ENCODE measurements around the gene PPM1J.
A peak's percentile ranks its signal among the peaks of the same experiment; 100 is the strongest.

The PPM1J gene

GRCh38 chr1:112689196-112689841 lies 25.8 kb downstream of the PPM1J start:
- H3K9me3 Mint-ChIP-seq, result no peaks in the 10 kb centered on the region
- peaks cover 7% of the 10 kb centered on the region for H3K4me1 Mint-ChIP-seq
- ATAC-seq (no peak), DNase-seq (no peak)
- no peaks in the 10 kb centered on the region for H3K27me3 Mint-ChIP-seq
- no peak overlapping the region for H3K4me3 Mint-ChIP-seq
- no peak overlapping the region for H3K27ac Mint-ChIP-seq

- Mint-ChIP-seq H3K4me1 (peaks cover 7% of the 10 kb centered on the region), H3K4me3 (no peak overlapping the region), H3K9me3 (no peaks in the 10 kb centered on the region), H3K27me3 (no peaks in the 10 kb centered on the region), H3K27ac (no peak overlapping the region)
- DNase-seq (no peak), ATAC-seq (no peak)
These were observed 26.3 kb downstream of the PPM1J start for GRCh38 chr1:112688781-112689193.

GRCh38 chr1:112687785-112688496 lies 27.2 kb downstream of the PPM1J start:
- DNase-seq (no peak), ATAC-seq (no peak)
- Mint-ChIP-seq H3K9me3 (no peaks in the 10 kb centered on the region), H3K4me3 (no peak overlapping the region), H3K27ac (peak overlapping the region; percentile 35 to 93), H3K4me1 (peaks cover 7% of the 10 kb centered on the region), H3K27me3 (no peaks in the 10 kb centered on the region)

GRCh38 chr1:112687361-112687760 lies 27.8 kb downstream of the PPM1J start:
- ATAC-seq, result no peak
- no peak for DNase-seq
- no peaks in the 10 kb centered on the region for H3K27me3 Mint-ChIP-seq
- peaks cover 7% of the 10 kb centered on the region for H3K4me1 Mint-ChIP-seq
- H3K9me3 Mint-ChIP-seq, result no peaks in the 10 kb centered on the region
- H3K4me3 Mint-ChIP-seq, result no peak overlapping the region
- no peak overlapping the region for H3K27ac Mint-ChIP-seq

- peak overlapping the region in 1 of 2 donors; percentile 74 for H3K27ac Mint-ChIP-seq
- ATAC-seq (no peak), DNase-seq (no peak)
- H3K4me1 Mint-ChIP-seq, result peaks cover 7% of the 10 kb centered on the region
- no peaks in the 10 kb centered on the region for H3K9me3 Mint-ChIP-seq
- no peak overlapping the region for H3K4me3 Mint-ChIP-seq
- H3K27me3 Mint-ChIP-seq, result no peaks in the 10 kb centered on the region
These were observed 28.3 kb downstream of the PPM1J start for GRCh38 chr1:112686835-112687234.

DNA sequence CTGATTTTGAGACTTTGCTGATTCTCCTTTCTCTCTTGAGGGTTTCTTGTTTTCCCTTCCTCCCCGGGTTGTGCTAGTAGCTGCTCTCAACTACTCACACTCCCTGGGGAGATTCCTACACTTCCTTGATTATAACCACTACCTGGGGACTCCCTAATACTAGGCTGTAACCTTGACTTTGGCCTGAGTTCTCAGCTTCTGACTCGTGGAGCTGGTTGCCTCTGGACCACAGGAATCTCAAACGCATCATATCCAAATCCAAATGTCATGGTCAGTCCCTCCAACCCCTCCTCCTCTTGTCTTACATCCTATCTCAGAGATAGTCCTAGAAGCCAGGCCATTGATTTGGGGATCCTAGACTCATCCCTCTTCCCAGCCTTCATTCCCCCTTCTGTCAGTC lies 28.7 kb downstream of the PPM1J start:
- H3K9me3 Mint-ChIP-seq, result no peaks in the 10 kb centered on the region
- H3K27ac Mint-ChIP-seq, result no peak overlapping the region
- H3K27me3 Mint-ChIP-seq, result no peaks in the 10 kb centered on the region
- H3K4me3 Mint-ChIP-seq, result no peak overlapping the region
- ATAC-seq (no peak), DNase-seq (no peak)
- H3K4me1 Mint-ChIP-seq, result peaks cover 7% of the 10 kb centered on the region

DNA sequence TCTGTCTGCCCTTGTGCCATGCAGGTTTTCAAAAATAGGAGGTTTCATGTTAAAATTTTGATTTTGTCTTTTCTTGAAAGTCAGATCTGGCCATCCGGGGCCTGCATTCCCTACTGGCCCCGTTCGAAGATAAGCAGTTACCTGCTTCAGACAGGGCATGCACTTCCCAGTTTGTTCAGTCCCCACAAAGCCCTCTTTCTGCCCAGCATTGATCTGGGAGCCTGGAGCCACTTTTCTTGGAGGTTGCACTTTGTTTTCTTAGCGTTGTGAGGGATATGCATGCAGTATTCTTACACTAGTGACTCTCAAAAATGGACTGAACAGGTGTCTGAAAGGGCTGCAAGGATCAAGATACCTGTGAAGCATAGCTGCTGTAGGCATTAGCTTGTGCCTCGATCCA lies 29.2 kb downstream of the PPM1J start:
- H3K27ac Mint-ChIP-seq, result no peak overlapping the region
- H3K4me3 Mint-ChIP-seq, result no peak overlapping the region
- no peak for ATAC-seq
- H3K4me1 Mint-ChIP-seq, result peaks cover 7% of the 10 kb centered on the region
- no peaks in the 10 kb centered on the region for H3K27me3 Mint-ChIP-seq
- H3K9me3 Mint-ChIP-seq, result no peaks in the 10 kb centered on the region
- DNase-seq, result no peak

DNA sequence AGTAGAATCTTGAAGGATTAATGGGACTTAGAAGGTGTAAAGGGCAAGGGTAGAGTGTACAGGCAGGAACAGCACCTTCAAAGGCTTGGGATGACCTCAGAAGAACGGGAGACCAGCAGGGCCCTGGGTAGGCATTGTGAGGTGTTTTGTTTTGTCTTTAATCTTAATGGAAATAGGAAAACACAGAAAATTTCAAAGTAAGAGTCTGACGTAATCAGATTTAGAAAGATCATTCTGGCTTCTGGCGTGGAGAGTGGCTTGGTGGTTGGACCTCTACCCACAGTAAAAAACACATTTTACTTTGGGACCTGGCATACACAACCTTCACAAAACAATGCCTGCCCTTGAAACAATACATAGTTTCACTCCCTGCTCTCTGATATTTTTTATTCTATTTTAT lies 36.5 kb downstream of the PPM1J start:
- no peak for ATAC-seq
- Mint-ChIP-seq H3K9me3 (no peaks in the 10 kb centered on the region), H3K4me1 (peaks cover 45% of the 10 kb centered on the region), H3K27me3 (no peaks in the 10 kb centered on the region), H3K4me3 (no peak overlapping the region), H3K27ac (no peak overlapping the region)
- DNase-seq, result no peak

DNA sequence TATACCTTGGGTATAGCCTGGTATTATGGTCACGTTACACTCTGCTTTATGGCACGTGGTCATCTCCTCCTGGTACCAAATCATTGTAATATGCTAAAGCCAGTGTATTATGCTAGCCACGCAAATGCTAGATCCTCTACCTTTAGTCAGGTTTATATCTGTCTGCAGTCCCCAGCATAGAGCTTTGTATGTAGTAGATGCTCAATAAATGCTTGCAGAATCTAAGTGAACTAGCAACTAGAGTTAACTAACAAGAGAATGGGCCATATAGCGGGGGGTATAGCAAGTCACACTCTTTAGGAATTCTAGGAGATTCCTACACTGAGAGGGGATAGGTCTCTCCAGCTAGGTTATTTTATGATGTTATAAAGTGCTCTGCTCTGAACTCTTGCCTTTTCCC lies 37.6 kb downstream of the PPM1J start:
- Mint-ChIP-seq H3K4me1 (peaks cover 53% of the 10 kb centered on the region), H3K4me3 (no peak overlapping the region), H3K27me3 (no peaks in the 10 kb centered on the region), H3K9me3 (no peaks in the 10 kb centered on the region), H3K27ac (no peak overlapping the region)
- no peak for ATAC-seq
- DNase-seq, result no peak

DNA sequence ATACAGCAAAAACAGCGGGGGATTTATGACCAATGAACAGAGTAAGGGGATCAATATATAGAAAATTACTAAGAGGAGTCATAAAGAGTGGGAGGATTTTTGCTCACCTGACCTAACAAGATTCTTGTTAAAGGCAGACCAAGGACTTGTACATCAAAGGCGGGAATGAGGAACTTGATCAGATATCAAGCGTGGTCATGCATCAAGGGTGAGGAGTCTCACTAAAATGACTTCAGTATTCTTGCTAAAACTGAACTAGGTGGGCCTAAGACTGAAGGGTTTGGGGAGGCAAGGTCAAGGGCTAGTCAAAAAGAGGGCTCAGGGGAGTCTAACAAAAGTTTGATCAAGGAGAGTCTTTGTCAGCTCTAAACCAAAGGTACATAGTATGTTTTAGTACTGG lies 38.6 kb downstream of the PPM1J start:
- ATAC-seq (no peak), DNase-seq (no peak)
- no peaks in the 10 kb centered on the region for H3K27me3 Mint-ChIP-seq
- H3K27ac Mint-ChIP-seq, result no peak overlapping the region
- H3K4me3 Mint-ChIP-seq, result peak overlapping the region in 1 of 2 donors; percentile 4
- H3K4me1 Mint-ChIP-seq, result peaks cover 53% of the 10 kb centered on the region
- no peaks in the 10 kb centered on the region for H3K9me3 Mint-ChIP-seq

GRCh38 chr1:112675728-112676381 lies 39.3 kb downstream of the PPM1J start:
- Mint-ChIP-seq H3K4me3 (peak overlapping the region; percentile 82 to 87), H3K4me1 (peaks cover 53% of the 10 kb centered on the region), H3K27me3 (no peaks in the 10 kb centered on the region), H3K27ac (peak overlapping the region; percentile 45 to 53), H3K9me3 (no peaks in the 10 kb centered on the region)
- ATAC-seq (no peak), DNase-seq (no peak)

DNA sequence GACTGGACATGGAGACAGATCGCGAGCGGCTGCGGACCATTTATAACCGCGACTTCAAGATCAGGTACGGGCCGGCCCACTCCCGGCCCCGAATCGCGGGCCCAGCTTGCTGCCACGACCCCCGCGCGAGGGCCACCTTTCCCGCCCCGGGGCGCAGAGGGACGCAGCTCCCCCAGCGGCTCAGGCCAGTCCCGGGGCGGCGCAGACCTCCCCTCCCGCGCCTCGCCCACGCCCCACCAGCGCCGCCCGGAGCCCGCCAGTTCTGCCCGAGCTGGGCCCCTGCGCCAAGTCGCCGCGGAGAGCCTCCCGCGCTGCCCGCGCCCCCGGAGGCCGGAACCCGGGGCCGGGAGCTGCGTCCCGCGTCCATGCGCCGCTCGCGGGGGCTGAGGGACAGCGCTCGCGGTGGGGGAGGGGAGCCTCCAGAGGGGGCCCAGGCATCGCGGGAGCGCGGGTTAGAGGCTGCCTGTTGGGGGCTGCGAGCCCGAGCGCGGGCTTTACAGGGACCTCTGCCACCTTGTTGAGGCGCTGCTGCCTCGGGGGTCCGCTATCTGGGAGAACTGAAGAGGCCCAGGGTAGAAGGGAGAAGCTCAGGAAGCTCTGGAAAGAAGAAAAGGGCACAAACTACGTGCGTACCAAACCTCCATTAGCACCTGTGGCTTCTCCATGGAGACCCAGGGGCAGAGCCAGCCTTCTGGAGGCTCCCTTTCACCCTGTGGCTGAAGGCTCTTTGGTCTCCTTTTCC lies 40.0 kb downstream of the PPM1J start:
- H3K9me3 Mint-ChIP-seq, result no peaks in the 10 kb centered on the region

GRCh38 chr1:112674440-112674985 lies 40.6 kb downstream of the PPM1J start, which contains the start of gene MOV10:
Gene MOV10, plus strand, starts transcription at chr1:112674659. Its CDS starts 254 bp downstream, at chr1:112674913.
- DNase-seq, result peak; percentile 57 to 71
- Mint-ChIP-seq H3K27ac (peak within 1 kb of the TSS; percentile 98 to 99), H3K27me3 (no peaks in the 10 kb centered on the region), H3K9me3 (no peaks in the 10 kb centered on the region), H3K4me1 (peaks cover 53% of the 10 kb centered on the region), H3K4me3 (peak within 1 kb of the TSS; percentile 97 to 99)
- peak; percentile 83 for ATAC-seq

More for the DNA sequence above, 40.0 kb downstream of the PPM1J start:
- peak overlapping the region; percentile 97 to 99 for H3K4me3 Mint-ChIP-seq
- H3K4me1 Mint-ChIP-seq, result peaks cover 53% of the 10 kb centered on the region
- peak; percentile 79 for ATAC-seq
- no peaks in the 10 kb centered on the region for H3K27me3 Mint-ChIP-seq
- peak; percentile 56 to 58 for DNase-seq
- peak overlapping the region; percentile 98 to 99 for H3K27ac Mint-ChIP-seq

DNA sequence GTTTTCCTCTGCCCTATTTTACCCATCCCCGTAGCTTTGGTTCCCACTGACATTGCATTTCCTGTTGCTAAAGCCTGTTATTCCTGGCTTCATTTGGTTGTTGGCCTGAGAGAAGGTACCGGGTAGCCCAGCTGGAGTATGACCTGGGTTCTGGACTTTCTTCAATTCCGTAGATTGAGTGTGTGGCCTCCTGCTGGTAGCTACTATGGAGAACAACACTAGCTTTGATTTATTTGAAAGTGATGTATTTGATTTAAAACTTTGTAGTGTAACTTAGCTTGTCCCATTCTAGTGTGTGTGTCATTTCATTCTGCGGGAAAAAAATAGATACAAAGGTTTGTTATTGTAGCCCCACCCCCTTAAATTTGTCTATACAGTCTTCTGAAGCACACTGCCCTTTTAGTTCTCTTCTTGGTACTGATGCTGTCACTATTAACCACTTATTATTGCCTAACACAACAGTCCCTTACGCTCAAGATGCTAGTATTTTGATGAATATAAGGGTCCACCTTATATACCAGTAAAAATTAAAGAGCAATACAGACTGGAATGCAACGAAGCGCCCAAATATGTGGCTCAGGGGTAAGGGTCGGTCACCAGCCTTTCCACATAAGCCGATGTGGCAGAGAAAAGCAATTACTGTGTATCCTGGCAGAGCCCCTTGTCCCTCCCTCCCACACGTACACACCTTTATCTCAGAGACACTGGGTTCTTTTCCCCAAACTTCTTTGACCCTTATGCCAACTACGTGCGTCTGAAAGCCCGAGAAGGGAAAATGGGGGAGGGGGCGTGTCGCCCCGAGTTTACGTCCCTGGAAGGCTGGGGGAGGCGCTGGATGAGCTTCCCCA lies 41.3 kb downstream of the PPM1J start:
- peak overlapping the region; percentile 98 to 99 for H3K27ac Mint-ChIP-seq
- no peaks in the 10 kb centered on the region for H3K27me3 Mint-ChIP-seq
- H3K9me3 Mint-ChIP-seq, result no peaks in the 10 kb centered on the region
- DNase-seq, result no peak
- H3K4me1 Mint-ChIP-seq, result peaks cover 59% of the 10 kb centered on the region
- H3K4me3 Mint-ChIP-seq, result peak overlapping the region; percentile 97 to 99
- peak; percentile 3 for ATAC-seq

All from stimulated activated naive CD8-positive, alpha-beta T cell treated with anti-CD3 and anti-CD28 coated beads, Interleukin-15, amount 100 ng/mL, for 72 hours (primary cell).